ES-I3 (cell line): Measurements from ENCODE around the gene MYH13.

Experiments
- H3K36me3 ChIP-seq: 2 replicates; pipeline ENCODE4 v1.6.1; 2013; ENCODE audit warnings: mild to moderate bottlenecking, low read length, control low read depth, moderate library complexity; ENCODE audit not compliant: insufficient read depth
- H3K4me1 ChIP-seq: 2 replicates; pipeline ENCODE4 v1.6.1; 2013; ENCODE audit warnings: mild to moderate bottlenecking, control low read depth, low read length; ENCODE audit not compliant: insufficient read depth
- H3K9ac ChIP-seq: 2 replicates; pipeline ENCODE4 v1.6.1; 2013; ENCODE audit warnings: low read depth, mild to moderate bottlenecking, low read length, moderate library complexity
- H3K9me3 ChIP-seq: 2 replicates; pipeline ENCODE4 v1.6.1; 2013; ENCODE audit warnings: mild to moderate bottlenecking, low read length, moderate library complexity; ENCODE audit not compliant: control insufficient read depth, insufficient read depth

Gene MYH13

GRCh38 chr17:10372906-10373305, at the start of gene MYH13:
Gene MYH13 (minus strand): TSS chr17:10373006. CDS start chr17:10364530, 8,476 bp downstream.
- Histone ChIP-seq H3K9me3 (no peaks in the 10 kb centered on the region), H3K9ac (no peak within 1 kb of the TSS), H3K36me3 (no peaks in the 10 kb centered on the region), H3K4me1 (no peaks in the 10 kb centered on the region)

- Histone ChIP-seq H3K4me1 (peaks cover 13% of the 10 kb centered on the region; the same call in 1 of the 2 replicates), H3K36me3 (no peaks in the 10 kb centered on the region), H3K9me3 (no peaks in the 10 kb centered on the region), H3K9ac (no peak within 1 kb of the TSS)
Measured at GRCh38 chr17:10421900-10422542, 49.2 kb upstream of the MYH13 start, which contains the start of gene MYH8. Gene MYH8 (minus strand): TSS chr17:10421950. CDS start chr17:10420227, 1,723 bp downstream.

DNA sequence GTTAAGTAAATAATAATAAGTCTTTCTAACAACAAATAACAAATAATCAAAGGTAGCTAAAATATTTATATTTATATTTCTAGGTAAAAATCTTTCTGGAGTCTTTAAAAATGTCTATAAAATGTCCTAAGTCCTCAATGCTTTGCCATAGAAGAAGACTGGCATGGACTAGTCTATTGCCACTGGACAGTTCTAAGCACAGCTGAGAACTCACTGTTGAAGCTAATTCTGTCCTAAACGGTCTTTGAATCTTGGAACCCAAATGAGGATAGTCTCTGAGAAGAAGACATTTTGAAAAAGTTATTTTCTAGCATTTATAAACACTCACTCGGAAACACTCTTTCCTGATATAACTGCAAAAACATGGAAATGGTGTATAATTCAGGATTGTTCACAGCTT, 48.4 kb upstream of the MYH13 start:
- no peaks in the 10 kb centered on the region for H3K36me3 ChIP-seq
- no peak overlapping the region for H3K9ac ChIP-seq
- H3K4me1 ChIP-seq: peaks cover 13% of the 10 kb centered on the region; the same call in 1 of the 2 replicates
- no peaks in the 10 kb centered on the region for H3K9me3 ChIP-seq

DNA sequence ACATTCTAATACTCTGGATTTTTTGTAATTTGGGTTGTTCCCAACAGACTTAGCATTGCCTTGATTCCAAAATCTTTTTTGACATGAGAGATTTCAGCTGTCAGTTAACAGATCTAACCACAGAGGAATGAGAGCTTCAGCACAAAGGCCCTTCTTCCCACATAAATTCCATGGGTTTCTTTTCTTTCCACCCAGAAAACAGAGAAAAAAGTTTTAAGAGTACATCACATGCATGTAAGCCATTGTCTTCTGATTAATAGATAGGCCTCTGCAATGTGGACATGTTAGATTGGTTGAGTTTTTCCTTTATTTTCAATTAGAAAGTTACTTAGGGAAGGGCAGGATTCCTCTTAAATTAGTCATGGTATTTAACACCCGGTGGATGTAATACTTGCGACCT, 48.0 kb upstream of the MYH13 start:
- no peak overlapping the region for H3K9ac ChIP-seq
- H3K4me1 ChIP-seq: peaks cover 13% of the 10 kb centered on the region; the same call in 1 of the 2 replicates
- H3K9me3 ChIP-seq: no peaks in the 10 kb centered on the region
- H3K36me3 ChIP-seq: no peaks in the 10 kb centered on the region

DNA sequence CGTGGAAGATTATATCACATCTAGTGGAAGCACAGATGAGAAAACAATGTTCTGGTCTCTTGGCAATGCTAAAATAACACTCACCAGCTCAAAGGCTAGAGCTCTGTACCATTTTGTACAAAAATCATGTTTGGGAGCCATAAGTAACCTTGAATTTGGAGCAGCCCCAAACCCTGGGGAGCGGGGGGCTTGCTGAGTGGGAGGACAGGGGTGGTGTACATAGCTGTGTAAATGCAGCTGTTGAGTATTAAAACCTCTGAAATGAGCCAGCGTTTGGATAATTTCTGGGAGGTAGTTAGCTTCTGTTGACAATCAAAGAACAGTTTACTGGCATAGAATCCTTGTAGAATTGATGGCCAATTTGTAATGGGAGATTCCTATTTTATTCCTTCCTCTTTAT, 44.6 kb upstream of the MYH13 start:
- H3K9ac ChIP-seq: no peak overlapping the region
- peaks cover 13% of the 10 kb centered on the region; the same call in 1 of the 2 replicates for H3K4me1 ChIP-seq
- H3K36me3 ChIP-seq: no peaks in the 10 kb centered on the region
- no peaks in the 10 kb centered on the region for H3K9me3 ChIP-seq

DNA sequence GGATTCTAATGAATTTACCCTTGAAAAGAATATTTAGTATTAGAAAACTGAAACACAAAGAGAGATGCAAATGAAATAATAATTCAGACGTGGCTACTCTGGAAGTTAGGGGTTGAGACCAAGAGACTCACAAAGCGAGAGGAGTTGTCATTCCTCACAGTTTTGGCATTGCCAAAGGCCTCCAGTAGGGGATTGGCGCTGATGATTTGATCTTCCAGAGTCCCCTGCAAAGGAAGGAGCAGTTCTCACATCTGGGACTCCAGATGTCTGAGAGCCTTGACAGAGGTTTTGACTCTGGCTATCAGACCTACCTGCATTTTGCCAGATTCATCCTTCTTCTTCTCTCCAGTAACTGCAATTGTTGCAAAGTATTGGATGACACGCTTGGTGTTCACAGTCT, 42.4 kb upstream of the MYH13 start:
- H3K9ac ChIP-seq: no peak overlapping the region
- H3K36me3 ChIP-seq: no peaks in the 10 kb centered on the region
- H3K9me3 ChIP-seq: no peaks in the 10 kb centered on the region
- peaks cover 8% of the 10 kb centered on the region; the same call in 1 of the 2 replicates for H3K4me1 ChIP-seq

GRCh38 chr17:10403589-10403988, 30.8 kb upstream of the MYH13 start:
- no peak overlapping the region for H3K9ac ChIP-seq
- no peaks in the 10 kb centered on the region for H3K36me3 ChIP-seq
- no peaks in the 10 kb centered on the region for H3K9me3 ChIP-seq
- H3K4me1 ChIP-seq: no peaks in the 10 kb centered on the region

DNA sequence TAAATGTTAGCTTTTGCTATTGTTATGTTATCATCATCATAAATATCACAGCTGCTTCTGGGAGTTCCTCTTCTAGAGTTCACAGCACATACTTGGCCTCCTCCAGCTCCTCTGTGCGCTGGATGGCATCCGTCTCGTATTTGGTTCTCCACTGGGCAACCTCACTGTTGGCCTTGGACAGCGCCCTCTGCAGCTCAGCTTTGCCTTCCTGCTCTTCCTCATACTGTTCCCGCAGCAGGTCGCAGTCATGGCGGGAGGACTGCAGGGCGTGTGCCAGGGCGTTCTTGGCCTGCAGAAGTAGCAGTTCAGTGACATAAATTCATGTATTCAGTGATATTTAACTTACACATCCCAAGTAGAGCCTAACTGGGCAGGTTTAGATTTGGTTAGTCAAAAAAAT, 25.5 kb upstream of the MYH13 start:
- H3K36me3 ChIP-seq: no peaks in the 10 kb centered on the region

DNA sequence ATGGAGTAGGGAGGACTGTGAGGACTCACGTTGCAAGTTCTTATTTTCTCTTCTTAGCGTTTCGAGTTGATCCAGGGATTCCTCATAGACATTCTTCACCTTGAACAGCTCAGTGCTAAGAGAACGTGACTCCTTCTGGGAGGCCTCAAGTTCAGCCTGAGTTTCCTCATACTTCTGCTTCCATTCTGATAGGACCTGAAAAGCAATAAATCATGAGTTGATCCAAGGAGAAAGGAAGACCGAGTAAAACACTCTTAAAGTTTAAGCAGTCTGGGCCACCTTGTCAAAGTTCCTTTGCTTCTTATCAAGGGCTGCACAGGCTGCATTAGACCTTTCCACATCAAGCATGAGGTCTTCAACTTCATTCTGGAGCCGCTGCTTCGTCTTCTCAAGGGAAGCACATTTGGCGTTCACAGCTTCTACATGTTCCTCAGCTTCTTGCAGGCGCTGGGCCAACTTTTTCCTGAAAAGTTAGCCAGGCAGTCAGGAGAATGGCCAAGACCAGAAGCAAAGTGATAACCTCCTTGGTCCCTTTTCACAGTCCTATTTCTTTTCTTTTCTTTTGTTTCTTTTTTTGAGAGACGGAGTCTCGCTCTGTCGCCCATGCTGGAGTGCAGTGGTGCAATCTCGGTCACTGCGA, 23.8 kb upstream of the MYH13 start:
- H3K9ac ChIP-seq: no peak overlapping the region
- no peaks in the 10 kb centered on the region for H3K9me3 ChIP-seq
- no peaks in the 10 kb centered on the region for H3K36me3 ChIP-seq
- no peaks in the 10 kb centered on the region for H3K4me1 ChIP-seq

More for the DNA sequence above, 25.5 kb upstream of the MYH13 start:
- Histone ChIP-seq H3K9me3 (no peaks in the 10 kb centered on the region), H3K4me1 (no peaks in the 10 kb centered on the region), H3K9ac (no peak overlapping the region)

DNA sequence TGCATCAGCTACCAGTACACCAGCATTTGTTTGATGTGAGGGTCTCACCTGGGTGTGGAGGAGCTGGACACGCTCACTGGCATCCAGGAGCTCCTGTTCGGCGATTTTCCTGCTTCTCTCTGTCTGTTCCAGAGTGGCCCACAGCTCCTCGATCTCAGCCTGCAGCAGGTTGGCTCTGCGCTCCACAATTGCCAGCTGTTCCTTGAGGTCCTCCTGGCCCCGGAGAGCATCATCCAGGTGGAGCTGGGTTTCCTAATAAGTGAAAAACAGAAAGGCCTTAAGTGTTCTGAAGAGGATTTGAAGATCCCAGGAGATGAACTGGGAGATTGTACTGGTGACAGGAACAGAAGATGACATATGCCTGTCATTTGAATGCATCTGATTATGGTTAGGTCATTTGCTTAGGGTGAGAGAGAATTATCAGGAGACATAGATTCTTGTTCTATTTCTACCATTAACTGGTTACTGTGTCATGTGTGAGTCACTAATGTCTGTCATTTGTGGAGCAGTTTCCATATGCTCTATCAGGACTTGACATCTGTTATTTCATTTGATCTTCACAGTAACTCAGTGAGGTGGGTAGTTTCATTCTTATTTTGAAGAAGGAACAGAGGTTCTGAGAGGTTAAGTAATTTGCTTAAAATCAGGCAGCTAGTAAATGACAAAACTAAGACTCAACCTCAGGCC, 21.5 kb upstream of the MYH13 start:
- no peaks in the 10 kb centered on the region for H3K4me1 ChIP-seq
- H3K9me3 ChIP-seq: no peaks in the 10 kb centered on the region
- H3K9ac ChIP-seq: no peak overlapping the region
- H3K36me3 ChIP-seq: no peaks in the 10 kb centered on the region

DNA sequence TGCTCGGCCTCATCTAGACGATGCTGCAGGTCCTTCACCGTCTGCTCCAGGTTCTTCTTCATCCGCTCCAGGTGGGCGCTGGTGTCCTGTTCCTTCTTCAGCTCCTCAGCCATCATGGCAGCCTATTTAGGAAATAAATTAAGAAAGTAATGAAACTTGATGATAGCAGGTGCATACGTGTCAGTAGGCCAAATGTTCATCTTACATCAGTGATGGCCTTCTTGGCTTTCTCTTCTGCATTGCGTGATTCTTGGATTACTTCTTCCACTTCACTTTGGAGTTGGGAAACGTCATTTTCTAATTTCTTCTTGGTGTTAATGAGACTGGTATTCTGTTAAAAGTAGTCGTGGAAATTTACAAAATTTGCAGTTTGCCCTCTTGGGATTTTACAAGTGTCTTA, 20.1 kb upstream of the MYH13 start:
- no peaks in the 10 kb centered on the region for H3K9me3 ChIP-seq
- H3K4me1 ChIP-seq: no peaks in the 10 kb centered on the region
- H3K36me3 ChIP-seq: no peaks in the 10 kb centered on the region
- no peak overlapping the region for H3K9ac ChIP-seq

DNA sequence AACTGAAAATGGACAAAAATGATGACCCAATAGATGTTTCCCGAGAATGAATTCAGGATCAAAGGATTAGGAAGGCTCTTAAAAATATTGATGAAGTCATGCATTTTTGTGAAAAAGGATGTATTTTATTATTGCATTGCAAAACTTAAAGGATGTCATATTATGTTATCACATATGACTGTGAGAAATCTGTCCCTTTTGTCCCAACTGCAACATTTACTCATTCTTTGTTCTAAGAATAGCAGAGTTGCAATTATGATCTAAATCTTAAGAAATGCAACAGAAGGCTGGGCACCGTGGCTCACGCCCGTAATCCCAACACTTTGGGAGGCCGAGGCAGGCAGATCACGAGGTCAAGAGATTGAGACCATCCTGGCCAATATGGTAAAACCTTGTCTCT, 13.1 kb upstream of the MYH13 start:
- no peak overlapping the region for H3K9ac ChIP-seq
- H3K36me3 ChIP-seq: no peaks in the 10 kb centered on the region
- no peaks in the 10 kb centered on the region for H3K9me3 ChIP-seq
- peaks cover 7% of the 10 kb centered on the region; the same call in 1 of the 2 replicates for H3K4me1 ChIP-seq

DNA sequence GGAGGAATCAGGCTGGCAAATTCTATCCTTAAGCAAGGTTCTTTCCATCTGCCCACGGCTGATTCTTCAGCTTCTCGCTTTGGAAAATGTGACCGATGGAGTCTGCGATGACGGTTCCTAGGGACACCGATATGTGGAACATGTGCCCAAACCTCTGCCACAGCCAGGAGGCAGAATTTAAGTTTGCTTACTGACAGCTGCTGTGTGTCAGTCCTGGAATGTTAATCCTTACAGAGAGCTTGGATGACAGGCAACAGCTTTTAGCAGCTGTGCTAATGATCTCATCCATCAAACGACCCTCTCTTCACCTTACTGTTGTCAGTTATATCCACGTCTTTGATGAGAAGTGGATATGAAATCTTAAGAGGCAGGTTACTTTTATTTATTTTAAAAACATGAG, 11.4 kb upstream of the MYH13 start:
- H3K9ac ChIP-seq: no peak overlapping the region
- H3K9me3 ChIP-seq: no peaks in the 10 kb centered on the region
- no peaks in the 10 kb centered on the region for H3K36me3 ChIP-seq
- peaks cover 7% of the 10 kb centered on the region; the same call in 1 of the 2 replicates for H3K4me1 ChIP-seq

GRCh38 chr17:10380631-10381408, 8.0 kb upstream of the MYH13 start:
- Histone ChIP-seq H3K9me3 (no peaks in the 10 kb centered on the region), H3K36me3 (no peaks in the 10 kb centered on the region), H3K9ac (no peak overlapping the region), H3K4me1 (peaks cover 7% of the 10 kb centered on the region; the same call in 1 of the 2 replicates)
